Lower leg skin (tissue), 4 donors: ENCODE results near the gene UQCRC1. TPM values are rescaled to one million over a fixed set of nuclear protein-coding genes. Genes with fewer than 3 reads are reported as not detected.

Experiments used
- DNase-seq, 2 donors: peaks; one replicate each; pipeline ENCODE4 v3.0.0-alpha.2; 2019; ENCODE audit warnings: low spot score in 2 of 2
- H3K4me3 ChIP-seq: fragments of 200-600 bp; sonication (generic); 2 replicates; pipeline ENCODE4 v1.5.1; 2017; ENCODE audit warnings: mild to moderate bottlenecking, low read depth; ENCODE audit not compliant: poor library complexity, severe bottlenecking
- CTCF ChIP-seq, 3 donors: fragments of 450-650 bp; IDR thresholded peaks; one replicate each; pipeline ENCODE4 v1.5.1; 2016; ENCODE audit warnings: antibody characterized with exemption in 3 of 3, mild to moderate bottlenecking in 3 of 3, moderate library complexity in 2 of 3
- POLR2A ChIP-seq, 2 donors: fragments of 450-650 bp; IDR thresholded peaks; one replicate each; pipeline ENCODE4 v1.6.1; 2016 to 2017; ENCODE audit warnings: antibody characterized with exemption in 2 of 2, mild to moderate bottlenecking in 1 of 2, moderate library complexity in 1 of 2
- WGBS, 2 donors: methylation state at CpG; one replicate each; pipeline ENCODE4 v1.1.5; 2018; 5-methylcytosine and 5-hydroxymethylcytosine counted together
- intact Hi-C: fragments of 100-400 bp; cut with DNase I; formaldehyde crosslinking; loops from one replicate; pipeline ENCODE4 v1.15.0; 2023; ENCODE audit warnings: low total_unique reads
- total RNA-seq, 4 donors: library from RNA; depleted of rRNA; stranded (reverse); fragments of >200 nt; gene quantifications; one replicate each; pipeline ENCODE4 v1.1.0, GENCODE V29; 2016

UQCRC1 gene
- total RNA-seq, 4 donors from 2014 or later = 240 to 373 (median 334) TPM

- intact Hi-C loops = no loop called here
- H3K4me3 ChIP-seq = no peak overlapping the region
- WGBS, 2 donors = 87 to 91% methylated on average over 8 of the region's 8 CpGs
- no peak for TF ChIP-seq CTCF (IDR thresholded peaks at IDR 0.05)
- no peak for TF ChIP-seq POLR2A (IDR thresholded peaks at IDR 0.05)
- no peak for DNase-seq
These were observed 24.0 kb downstream of the UQCRC1 start for GRCh38 chr3:48585411-48585810.

- H3K4me3 ChIP-seq = no peak overlapping the region
- TF ChIP-seq CTCF (IDR thresholded peaks at IDR 0.05) (no peak), POLR2A (IDR thresholded peaks at IDR 0.05) (no peak)
- intact Hi-C loops = no loop called here
- DNase-seq = no peak
- WGBS, 2 donors = 85 to 90% methylated on average over 9 of the region's 9 CpGs
These were observed 24.6 kb downstream of the UQCRC1 start for GRCh38 chr3:48584836-48585235.

GRCh38 chr3:48581621-48582481 lies 27.6 kb downstream of the UQCRC1 start:
- intact Hi-C loops = no loop called here
- 84 to 88% methylated on average over 11 to 14 of the region's 14 CpGs for WGBS, 2 donors
- H3K4me3 ChIP-seq = no peak overlapping the region
- no peak for DNase-seq
- no peak for TF ChIP-seq CTCF (IDR thresholded peaks at IDR 0.05)
- no peak for TF ChIP-seq POLR2A (IDR thresholded peaks at IDR 0.05)

GRCh38 chr3:48576647-48577046 lies 32.8 kb downstream of the UQCRC1 start:
- no peak for DNase-seq
- intact Hi-C loops = no loop called here
- 93 to 96% methylated on average over 4 of the region's 4 CpGs for WGBS, 2 donors
- TF ChIP-seq CTCF (IDR thresholded peaks at IDR 0.05) (no peak), POLR2A (IDR thresholded peaks at IDR 0.05) (no peak)
- H3K4me3 ChIP-seq = no peak overlapping the region

- H3K4me3 ChIP-seq = no peak overlapping the region
- 89 to 90% methylated on average over 17 of the region's 17 CpGs for whole genome bisulfite sequencing, 2 donors
- intact Hi-C loops = no loop called here
- no peak for TF ChIP-seq CTCF (IDR thresholded peaks at IDR 0.05)
- no peak for TF ChIP-seq POLR2A (IDR thresholded peaks at IDR 0.05)
- no peak for DNase-seq
These were observed 34.1 kb downstream of the UQCRC1 start for GRCh38 chr3:48575366-48575765.
